NOMO-1 treated with dmso at 0.1 percent for 144 hours (cell line): ENCODE data around the gene SDCBP2.
A peak's percentile ranks its signal among the peaks of the same experiment; 100 is the strongest.

ENCODE experiments used
- DNase-seq: peaks from one replicate; lab custom pipeline; 2025; ENCODE audit not compliant: unreplicated experiment; lab: John Stamatoyannopoulos, UW

The SDCBP2 gene

GRCh38 chr20:1315804-1316203 lies 13.1 kb downstream of the SDCBP2 start:
- DNase-seq: no peak

GRCh38 chr20:1313236-1313964 lies 15.5 kb downstream of the SDCBP2 start:
- DNase-seq: no peak

- DNase-seq: no peak
These were observed 16.1 kb downstream of the SDCBP2 start for GRCh38 chr20:1312904-1313235.

GRCh38 chr20:1312308-1312707 lies 16.6 kb downstream of the SDCBP2 start:
- no peak for DNase-seq

GRCh38 chr20:1310506-1311190 lies 18.3 kb downstream of the SDCBP2 start:
- no peak for DNase-seq

- no peak for DNase-seq
These were observed 18.9 kb downstream of the SDCBP2 start for GRCh38 chr20:1310071-1310470.

GRCh38 chr20:1309439-1309847 lies 19.5 kb downstream of the SDCBP2 start:
- no peak for DNase-seq

GRCh38 chr20:1308702-1309095 lies 20.2 kb downstream of the SDCBP2 start:
- no peak for DNase-seq

GRCh38 chr20:1308067-1308701 lies 20.8 kb downstream of the SDCBP2 start:
- DNase-seq: no peak

GRCh38 chr20:1307571-1307971 lies 21.4 kb downstream of the SDCBP2 start:
- no peak for DNase-seq

- no peak for DNase-seq
These were observed 21.8 kb downstream of the SDCBP2 start for GRCh38 chr20:1307171-1307570.

GRCh38 chr20:1306316-1307135 lies 22.4 kb downstream of the SDCBP2 start:
- no peak for DNase-seq

- DNase-seq: no peak
These were observed 23.2 kb downstream of the SDCBP2 start for GRCh38 chr20:1305712-1306111.

GRCh38 chr20:1304710-1305515 lies 24.0 kb downstream of the SDCBP2 start:
- no peak for DNase-seq

GRCh38 chr20:1302685-1303541 lies 26.0 kb downstream of the SDCBP2 start:
- no peak for DNase-seq

- DNase-seq: peak; percentile 68
These were observed 27.9 kb downstream of the SDCBP2 start for GRCh38 chr20:1301031-1301529.

- no peak for DNase-seq
These were observed 28.7 kb downstream of the SDCBP2 start for GRCh38 chr20:1300083-1300840.

- no peak for DNase-seq
These were observed 29.4 kb downstream of the SDCBP2 start for GRCh38 chr20:1299522-1299921.
